Panc1 (cell line): ENCODE data around the gene JPH4.
"Not testable (repeated sequence)": the region's sequence is repeated elsewhere in the genome, so short reads cannot be mapped to it uniquely, and the experiment has no call there.

Experiments
- POLR2AphosphoS5 ChIP-seq: IDR thresholded peaks from 2 replicates; pipeline ENCODE4 v1.6.1; 2012; ENCODE audit warnings: mild to moderate bottlenecking, low read depth, low read length, moderate library complexity
- REST ChIP-seq, 2 experiments: IDR thresholded peaks; 2 replicates each; pipeline ENCODE4 v1.6.1; 2011 to 2012; ENCODE audit warnings: low read depth in 2 of 2, control low read depth in 1 of 2, low read length in 1 of 2, mild to moderate bottlenecking in 1 of 2, moderate library complexity in 1 of 2; ENCODE audit not compliant: insufficient read depth in 1 of 2
- TCF7L2 ChIP-seq: IDR thresholded peaks from 2 replicates; pipeline ENCODE4 v1.6.1; 2011; ENCODE audit warnings: mild to moderate bottlenecking, low read depth, low read length, inconsistent platforms
- TF ChIP-seq, protein P1 (sequence below): fragments of 450-650 bp; IDR thresholded peaks from 2 replicates; pipeline ENCODE4 v1.5.1; 2017; ENCODE audit warnings: mild to moderate bottlenecking

DNA sequence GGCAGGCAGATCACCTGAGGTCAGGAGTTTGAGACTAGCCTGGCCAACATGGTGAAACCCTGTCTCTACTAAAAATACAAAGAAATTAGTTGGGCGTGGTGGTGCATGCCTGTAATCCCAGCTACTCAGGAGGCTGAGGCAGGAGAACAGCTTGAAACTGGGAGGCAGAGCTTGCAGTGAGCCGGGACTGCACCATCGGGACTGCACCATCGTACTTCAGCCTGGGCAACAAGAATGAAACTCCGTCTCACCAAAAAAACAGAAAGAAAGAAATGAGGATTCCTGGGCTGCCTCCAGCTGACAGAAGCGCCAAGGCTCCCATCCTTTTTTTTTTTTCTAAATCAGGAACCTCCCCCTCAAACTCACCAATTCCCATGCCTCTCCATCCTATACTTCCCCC lies 41.7 kb downstream of the JPH4 start:
- TF ChIP-seq, protein P1, sequence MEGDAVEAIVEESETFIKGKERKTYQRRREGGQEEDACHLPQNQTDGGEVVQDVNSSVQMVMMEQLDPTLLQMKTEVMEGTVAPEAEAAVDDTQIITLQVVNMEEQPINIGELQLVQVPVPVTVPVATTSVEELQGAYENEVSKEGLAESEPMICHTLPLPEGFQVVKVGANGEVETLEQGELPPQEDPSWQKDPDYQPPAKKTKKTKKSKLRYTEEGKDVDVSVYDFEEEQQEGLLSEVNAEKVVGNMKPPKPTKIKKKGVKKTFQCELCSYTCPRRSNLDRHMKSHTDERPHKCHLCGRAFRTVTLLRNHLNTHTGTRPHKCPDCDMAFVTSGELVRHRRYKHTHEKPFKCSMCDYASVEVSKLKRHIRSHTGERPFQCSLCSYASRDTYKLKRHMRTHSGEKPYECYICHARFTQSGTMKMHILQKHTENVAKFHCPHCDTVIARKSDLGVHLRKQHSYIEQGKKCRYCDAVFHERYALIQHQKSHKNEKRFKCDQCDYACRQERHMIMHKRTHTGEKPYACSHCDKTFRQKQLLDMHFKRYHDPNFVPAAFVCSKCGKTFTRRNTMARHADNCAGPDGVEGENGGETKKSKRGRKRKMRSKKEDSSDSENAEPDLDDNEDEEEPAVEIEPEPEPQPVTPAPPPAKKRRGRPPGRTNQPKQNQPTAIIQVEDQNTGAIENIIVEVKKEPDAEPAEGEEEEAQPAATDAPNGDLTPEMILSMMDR: not testable (repeated sequence)
- TF ChIP-seq POLR2AphosphoS5; REST (IDR thresholded peaks at IDR 0.05; ENCODE audit: insufficient read depth in 1 of 2, low read depth in 2 of 2, low read length in 1 of 2); TCF7L2: not testable (repeated sequence)
